ENCODE measurements around the gene CD99. TPM values are rescaled to one million over a fixed set of nuclear protein-coding genes. Genes with fewer than 3 reads are reported as not detected.

CD99 gene
- total RNA-seq, 1 experiment from 2014 or later, result 77.9 TPM

DNA sequence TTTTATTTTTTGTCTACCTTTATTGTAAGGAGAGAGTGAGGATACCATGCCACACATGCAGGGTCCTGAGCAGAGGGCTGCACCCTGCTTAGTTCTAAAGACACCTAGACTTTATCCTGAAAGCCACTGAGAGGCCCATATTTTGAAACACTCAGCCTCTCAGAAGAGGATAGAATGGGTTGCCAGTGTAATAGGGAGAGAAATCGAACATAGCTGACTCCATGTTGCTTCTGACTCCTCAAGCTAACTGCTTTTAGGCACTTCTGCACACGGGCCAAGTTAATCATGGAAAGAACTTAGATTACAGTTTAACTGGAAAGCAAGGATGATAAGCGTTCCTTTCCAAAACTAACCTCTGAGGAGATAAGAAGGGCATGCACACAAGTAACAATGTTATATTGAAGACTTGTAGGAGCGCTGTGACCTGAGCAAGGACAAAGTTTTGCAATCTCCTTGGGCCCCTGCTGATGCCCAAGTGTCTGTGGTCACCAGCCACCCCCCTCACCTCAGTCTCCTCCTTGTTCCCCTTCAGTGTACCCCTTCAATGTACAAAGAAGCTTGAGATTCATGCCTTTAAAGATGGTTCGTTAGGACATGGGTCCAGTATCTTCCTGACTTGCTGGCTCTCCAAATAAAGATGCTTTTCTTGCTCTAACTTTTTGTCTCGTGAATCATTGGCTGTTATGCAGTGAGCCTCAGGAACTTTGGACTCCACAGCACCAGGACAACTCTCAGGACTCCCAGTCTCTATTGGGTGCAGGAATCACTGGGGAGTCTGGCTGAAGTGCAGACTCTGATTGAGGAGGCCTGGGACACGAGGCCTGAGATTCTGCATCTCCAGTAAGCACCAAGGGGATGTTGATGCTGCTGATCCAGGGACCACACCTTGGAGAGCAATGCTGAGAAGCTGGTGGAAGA, 25.4 kb upstream of the CD99 start (continued):
- TF ChIP-seq ZNF512 (CRISPR knock-in tag; IDR thresholded peaks at IDR 0.05; ENCODE audit: borderline replicate concordance) (no peak), PRDM15 (CRISPR knock-in tag; IDR thresholded peaks at IDR 0.05) (no peak), GTF2I (CRISPR knock-in tag; conservative IDR thresholded peaks at IDR 0.05) (no peak)

GRCh38 chrX:2666491-2666890, 24.6 kb upstream of the CD99 start:
- POLR2A ChIA-PET, result no interaction called here
- Mint-ChIP-seq H3K27me3 (ENCODE audit: low read depth) (no peaks in the 10 kb centered on the region), H3K36me3 (no peaks in the 10 kb centered on the region; the same call in 1 of the 2 replicates), H3K9me3 (no peaks in the 10 kb centered on the region), H3K27ac (no peak overlapping the region), H3K4me3 (no peak overlapping the region), H3K4me1 (no peaks in the 10 kb centered on the region)
- CTCF ChIA-PET, result no interaction called here
- TF ChIP-seq ZNF121 (CRISPR knock-in tag; IDR thresholded peaks at IDR 0.05), result no peak
- TF ChIP-seq, protein P1, sequence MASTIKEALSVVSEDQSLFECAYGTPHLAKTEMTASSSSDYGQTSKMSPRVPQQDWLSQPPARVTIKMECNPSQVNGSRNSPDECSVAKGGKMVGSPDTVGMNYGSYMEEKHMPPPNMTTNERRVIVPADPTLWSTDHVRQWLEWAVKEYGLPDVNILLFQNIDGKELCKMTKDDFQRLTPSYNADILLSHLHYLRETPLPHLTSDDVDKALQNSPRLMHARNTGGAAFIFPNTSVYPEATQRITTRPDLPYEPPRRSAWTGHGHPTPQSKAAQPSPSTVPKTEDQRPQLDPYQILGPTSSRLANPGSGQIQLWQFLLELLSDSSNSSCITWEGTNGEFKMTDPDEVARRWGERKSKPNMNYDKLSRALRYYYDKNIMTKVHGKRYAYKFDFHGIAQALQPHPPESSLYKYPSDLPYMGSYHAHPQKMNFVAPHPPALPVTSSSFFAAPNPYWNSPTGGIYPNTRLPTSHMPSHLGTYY (CRISPR knock-in tag; IDR thresholded peaks at IDR 0.05), result no peak
- TF ChIP-seq, protein P2, sequence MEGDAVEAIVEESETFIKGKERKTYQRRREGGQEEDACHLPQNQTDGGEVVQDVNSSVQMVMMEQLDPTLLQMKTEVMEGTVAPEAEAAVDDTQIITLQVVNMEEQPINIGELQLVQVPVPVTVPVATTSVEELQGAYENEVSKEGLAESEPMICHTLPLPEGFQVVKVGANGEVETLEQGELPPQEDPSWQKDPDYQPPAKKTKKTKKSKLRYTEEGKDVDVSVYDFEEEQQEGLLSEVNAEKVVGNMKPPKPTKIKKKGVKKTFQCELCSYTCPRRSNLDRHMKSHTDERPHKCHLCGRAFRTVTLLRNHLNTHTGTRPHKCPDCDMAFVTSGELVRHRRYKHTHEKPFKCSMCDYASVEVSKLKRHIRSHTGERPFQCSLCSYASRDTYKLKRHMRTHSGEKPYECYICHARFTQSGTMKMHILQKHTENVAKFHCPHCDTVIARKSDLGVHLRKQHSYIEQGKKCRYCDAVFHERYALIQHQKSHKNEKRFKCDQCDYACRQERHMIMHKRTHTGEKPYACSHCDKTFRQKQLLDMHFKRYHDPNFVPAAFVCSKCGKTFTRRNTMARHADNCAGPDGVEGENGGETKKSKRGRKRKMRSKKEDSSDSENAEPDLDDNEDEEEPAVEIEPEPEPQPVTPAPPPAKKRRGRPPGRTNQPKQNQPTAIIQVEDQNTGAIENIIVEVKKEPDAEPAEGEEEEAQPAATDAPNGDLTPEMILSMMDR (IDR thresholded peaks at IDR 0.05), result no peak
- TF ChIP-seq TCF7 (CRISPR knock-in tag; IDR thresholded peaks at IDR 0.05; ENCODE audit: low read depth), result no peak
- TF ChIP-seq ARID4B (CRISPR knock-in tag; IDR thresholded peaks at IDR 0.05; ENCODE audit: borderline replicate concordance), result no peak
- TF ChIP-seq ZNF416 (CRISPR knock-in tag; IDR thresholded peaks at IDR 0.05), result no peak
- TF ChIP-seq GABPB1 (CRISPR knock-in tag; IDR thresholded peaks at IDR 0.05), result no peak
- no peak for TF ChIP-seq ZNF232 (CRISPR knock-in tag; IDR thresholded peaks at IDR 0.05)
- no peak for TF ChIP-seq ZBTB21 (CRISPR knock-in tag; IDR thresholded peaks at IDR 0.05; ENCODE audit: borderline replicate concordance)
- ATAC-seq (no peak), DNase-seq (ENCODE audit: low spot score) (no peak)

All from WTC11 (cell line).